Urothelium cell line (cell line): ENCODE results near the gene OR4D10.

Experiments used
- DNase-seq: peaks from one replicate; pipeline ENCODE4 v3.0.0; 2011; ENCODE audit warnings: low spot score, mixed read lengths
- FAIRE-seq: peaks from 2 replicates; lab custom pipeline; 2011; peaks lifted over from hg19 to GRCh38; lab: Jason Lieb, UNC

The OR4D10 gene

DNA sequence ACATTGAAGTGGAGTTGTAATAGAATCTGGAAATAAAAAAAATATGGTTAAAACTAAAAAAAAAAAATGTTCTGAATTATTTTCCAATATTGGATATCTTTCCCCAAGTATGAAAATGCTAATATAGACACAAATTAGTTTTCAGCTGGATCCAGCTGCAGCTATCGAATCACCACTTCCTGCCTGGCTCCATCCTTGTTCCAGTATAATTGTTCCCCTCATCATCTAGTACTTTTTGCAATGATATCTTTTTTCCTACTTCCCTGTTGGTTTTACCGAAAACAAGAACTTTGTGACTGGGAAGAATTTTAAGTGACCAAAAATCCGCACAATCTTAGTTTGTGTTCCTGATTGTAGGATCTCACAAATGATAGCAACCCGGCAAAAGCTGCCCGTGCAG, 47.6 kb downstream of the OR4D10 start:
- no peak for FAIRE-seq

DNA sequence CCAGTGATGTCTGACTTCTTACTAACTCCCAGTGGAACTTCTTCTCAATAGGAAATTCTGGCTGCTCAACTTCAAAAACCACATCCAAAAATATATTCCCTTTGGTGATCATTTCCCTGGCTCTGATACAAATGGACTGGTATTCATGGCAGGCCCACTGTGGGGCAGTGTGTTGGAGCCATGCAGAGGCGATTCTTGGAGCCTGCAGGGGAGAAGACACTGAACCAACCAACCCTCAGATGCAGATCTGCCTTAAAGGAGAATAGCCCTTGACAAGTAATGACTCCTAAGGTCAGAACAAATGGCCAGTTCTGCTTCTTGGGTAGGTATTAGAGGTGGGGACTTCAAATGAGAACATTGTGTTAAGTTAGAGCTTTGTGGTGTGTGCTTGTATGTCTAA, 50.4 kb downstream of the OR4D10 start:
- DNase-seq (no peak), FAIRE-seq (no peak)

More for the DNA sequence above, 47.6 kb downstream of the OR4D10 start:
- no peak for DNase-seq

DNA sequence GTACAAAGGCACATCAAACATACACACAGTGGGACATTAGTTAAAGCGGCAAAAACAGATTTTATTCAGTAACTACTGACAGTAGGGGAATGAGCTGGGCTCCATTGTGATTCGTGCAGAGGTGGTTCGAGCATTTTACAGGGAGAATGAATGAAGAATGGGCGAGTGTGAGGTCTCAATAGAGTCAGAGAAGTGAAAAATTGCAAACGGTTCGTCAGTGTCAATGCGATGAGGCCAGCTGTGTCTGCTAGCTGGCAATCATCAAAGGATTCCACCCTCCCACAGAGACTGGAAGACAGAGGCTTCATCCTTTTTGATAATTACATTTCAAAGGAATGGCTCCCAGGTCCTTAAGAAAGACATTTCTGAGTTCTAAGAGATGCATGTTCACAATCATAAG, 55.6 kb downstream of the OR4D10 start:
- DNase-seq (no peak), FAIRE-seq (no peak)
